H54 (cell line): ENCODE data around the gene SMARCAL1.

ENCODE experiments used
- DNase-seq: peaks from one replicate; pipeline ENCODE4 v3.0.0; 2011; ENCODE audit warnings: low spot score, mixed read lengths; ENCODE audit not compliant: insufficient read length
- FAIRE-seq: peaks from 3 replicates; lab custom pipeline; 2011; peaks lifted over from hg19 to GRCh38; lab: Jason Lieb, UNC
- POLR2A ChIP-seq: IDR thresholded peaks from 2 replicates; pipeline ENCODE4 v1.6.1; 2011; ENCODE audit warnings: low read depth, mild to moderate bottlenecking, low read length

SMARCAL1 gene

DNA sequence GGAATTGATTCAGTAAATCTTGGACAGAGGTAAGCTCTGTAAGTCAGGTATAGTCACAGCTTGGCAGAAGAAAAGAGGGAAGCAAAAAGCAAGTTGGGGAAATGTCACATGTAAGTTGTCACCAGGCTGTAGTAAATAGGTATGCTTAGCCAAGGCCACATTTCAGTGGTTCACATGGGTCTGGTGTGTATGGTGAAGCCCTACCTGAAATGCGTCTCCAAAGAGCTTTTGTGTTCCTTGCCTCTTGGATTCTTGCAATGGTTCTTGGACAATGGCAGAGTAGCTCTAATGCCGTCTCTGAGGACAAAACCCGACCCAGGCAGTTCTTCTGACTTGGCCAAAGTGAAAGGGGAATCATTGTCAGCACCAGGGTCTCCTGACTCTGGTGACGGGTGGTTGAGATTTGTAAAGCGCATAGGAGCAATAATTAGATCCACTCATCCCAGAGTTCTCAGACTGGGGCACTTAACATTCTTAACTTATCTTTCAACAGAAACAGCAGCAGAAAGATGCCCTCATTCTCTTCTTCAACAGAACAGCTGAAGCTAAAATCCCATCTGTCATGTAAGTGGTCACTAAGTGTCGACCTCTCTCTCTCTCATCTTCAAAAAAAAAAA is 51.9 kb downstream of the SMARCAL1 start:
- FAIRE-seq (no peak), DNase-seq (no peak)
- TF ChIP-seq POLR2A: no peak

DNA sequence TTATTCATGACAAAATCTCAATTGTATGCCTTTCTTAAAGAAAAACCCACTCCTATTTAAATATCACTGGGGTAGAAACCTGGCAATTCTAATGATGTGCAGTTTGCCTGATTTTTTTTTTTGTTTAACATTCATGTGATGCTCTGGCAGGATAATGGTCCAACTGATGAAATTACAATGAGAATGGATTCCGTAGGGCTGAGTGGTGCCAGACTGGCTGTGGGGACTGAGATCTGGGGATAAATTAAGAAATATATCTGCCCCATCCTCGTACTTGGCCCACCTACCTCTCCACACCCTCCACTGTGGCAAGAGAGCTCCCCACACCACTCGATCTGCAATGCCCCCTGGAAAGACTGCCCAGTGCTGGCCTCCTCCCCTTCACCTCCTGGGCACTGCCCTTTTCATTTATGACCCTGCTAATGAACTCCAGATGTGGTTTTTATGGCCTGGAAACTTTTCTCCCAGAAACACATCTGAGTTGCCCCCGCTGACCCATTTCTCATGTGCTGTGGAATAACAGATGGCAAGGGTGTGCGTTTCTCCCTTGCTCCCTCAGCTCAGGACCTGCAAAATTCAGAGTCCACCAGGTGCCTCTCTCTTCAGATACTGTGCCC is 53.4 kb downstream of the SMARCAL1 start:
- FAIRE-seq (no peak), DNase-seq (no peak)
- TF ChIP-seq POLR2A: no peak

- no peak for TF ChIP-seq POLR2A
- no peak for FAIRE-seq
- no peak for DNase-seq
Measured at GRCh38 chr2:216467845-216468244, 55.6 kb downstream of the SMARCAL1 start.

- FAIRE-seq (no peak), DNase-seq (no peak)
- TF ChIP-seq POLR2A: no peak
Measured at GRCh38 chr2:216469661-216470060, 57.4 kb downstream of the SMARCAL1 start.

GRCh38 chr2:216473187-216473586 is 60.9 kb downstream of the SMARCAL1 start:
- no peak for TF ChIP-seq POLR2A
- DNase-seq (no peak), FAIRE-seq (no peak)

GRCh38 chr2:216474925-216475670 is 62.8 kb downstream of the SMARCAL1 start:
- TF ChIP-seq POLR2A: no peak
- no peak for FAIRE-seq
- no peak for DNase-seq

- FAIRE-seq: no peak
- no peak for TF ChIP-seq POLR2A
Measured at GRCh38 chr2:216475767-216476166, 63.5 kb downstream of the SMARCAL1 start.

GRCh38 chr2:216477283-216478035 is 65.2 kb downstream of the SMARCAL1 start:
- TF ChIP-seq POLR2A: no peak
- no peak for FAIRE-seq
- no peak for DNase-seq

More at GRCh38 chr2:216475767-216476166, 63.5 kb downstream of the SMARCAL1 start:
- DNase-seq: no peak

- FAIRE-seq: peak; percentile 96
- TF ChIP-seq POLR2A: no peak
- peak; percentile 78 for DNase-seq
Measured at GRCh38 chr2:216478151-216478550, 65.9 kb downstream of the SMARCAL1 start.

DNA sequence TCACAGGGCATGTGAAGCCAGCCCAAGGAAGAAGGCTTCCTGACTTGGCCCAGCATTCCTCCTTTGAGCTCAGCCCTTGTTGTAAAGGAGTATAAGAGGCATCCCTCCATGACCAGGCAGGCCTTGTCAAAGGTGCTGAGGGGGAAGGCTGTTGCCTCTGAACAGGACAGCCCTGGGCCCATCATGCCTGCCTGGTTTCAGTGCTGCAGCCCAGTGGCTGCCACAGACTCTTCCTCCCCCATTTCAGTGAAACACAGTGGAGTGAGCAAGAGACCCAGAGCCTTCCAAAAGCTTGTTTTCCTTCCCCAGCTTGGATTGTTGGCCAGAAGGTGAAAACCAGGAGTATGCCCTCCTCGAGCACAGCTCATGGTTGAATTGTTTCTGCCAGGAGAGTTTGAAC is 66.5 kb downstream of the SMARCAL1 start:
- TF ChIP-seq POLR2A: no peak
- DNase-seq: no peak
- FAIRE-seq: no peak

DNA sequence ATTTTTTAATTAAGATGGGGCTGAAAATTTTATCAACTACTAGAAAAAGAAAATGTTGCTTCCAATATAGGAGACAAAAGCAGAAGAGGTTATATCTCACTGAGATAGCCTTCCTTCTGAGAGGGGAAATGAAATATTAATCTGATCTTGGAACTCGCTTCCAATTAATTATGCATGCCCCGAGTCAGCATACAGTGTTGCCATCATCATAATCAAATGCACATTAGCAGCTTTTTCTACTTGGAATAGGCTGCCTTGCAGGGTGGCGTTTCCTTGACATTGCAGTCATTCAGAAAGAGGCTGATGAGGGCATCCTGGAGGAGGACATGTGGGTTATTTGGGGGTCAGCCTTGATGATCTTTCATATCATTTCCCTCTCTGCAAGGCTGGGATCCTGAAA is 67.9 kb downstream of the SMARCAL1 start:
- FAIRE-seq (no peak), DNase-seq (no peak)
- no peak for TF ChIP-seq POLR2A

- FAIRE-seq: no peak
- TF ChIP-seq POLR2A: no peak
- no peak for DNase-seq
Measured at GRCh38 chr2:216482640-216483039, 70.4 kb downstream of the SMARCAL1 start.

- TF ChIP-seq POLR2A: no peak
- FAIRE-seq: no peak
- DNase-seq: no peak
Measured at GRCh38 chr2:216485237-216485636, 73.0 kb downstream of the SMARCAL1 start.

DNA sequence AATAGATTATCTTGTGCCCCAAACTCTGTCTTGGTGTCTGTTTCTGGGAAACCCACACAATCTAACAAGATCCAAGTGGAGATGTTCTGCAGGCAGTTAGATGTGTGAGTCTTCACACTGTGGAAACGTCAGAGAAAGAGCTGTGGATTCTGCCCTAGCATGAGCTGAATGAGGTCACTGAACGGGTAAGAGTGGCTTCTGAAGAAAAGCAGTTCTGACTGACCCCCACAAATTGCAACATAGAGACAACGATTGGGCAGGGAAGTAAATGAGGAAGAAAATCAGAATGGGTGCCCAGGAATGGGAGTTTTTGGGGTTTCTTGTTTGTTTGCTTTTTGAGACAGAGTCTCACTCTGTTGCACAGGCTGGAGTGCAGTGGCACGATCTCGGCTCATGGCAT is 73.5 kb downstream of the SMARCAL1 start:
- FAIRE-seq (no peak), DNase-seq (no peak)
- no peak for TF ChIP-seq POLR2A

DNA sequence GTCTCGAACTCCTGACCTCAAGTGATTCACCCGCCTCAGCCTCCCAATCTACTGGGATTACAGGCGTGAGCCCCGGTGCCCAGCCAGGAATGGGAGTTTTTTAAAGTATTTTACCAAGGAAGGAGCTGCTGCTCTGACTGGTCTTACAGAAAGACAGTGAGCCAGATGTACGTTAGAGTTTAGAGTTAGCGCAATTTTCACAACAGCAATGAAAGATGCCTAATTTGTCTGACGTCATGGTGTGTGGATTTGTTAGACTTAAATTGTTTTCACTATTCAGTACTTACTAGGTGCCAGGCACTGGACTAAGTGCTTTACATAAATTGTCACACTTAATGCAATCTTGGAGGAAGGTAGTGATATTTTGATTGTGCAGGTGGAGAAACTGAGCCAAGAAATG is 74.0 kb downstream of the SMARCAL1 start:
- no peak for TF ChIP-seq POLR2A
- FAIRE-seq: no peak
- DNase-seq: no peak
